Measurements from ENCODE around the gene POLDIP2. TPM values are rescaled to one million over a fixed set of nuclear protein-coding genes. Genes with fewer than 3 reads are reported as not detected.

The POLDIP2 gene
- total RNA-seq, 6 donors from 2014 or later, result 50.3 to 74.5 (median 60.0) TPM

DNA sequence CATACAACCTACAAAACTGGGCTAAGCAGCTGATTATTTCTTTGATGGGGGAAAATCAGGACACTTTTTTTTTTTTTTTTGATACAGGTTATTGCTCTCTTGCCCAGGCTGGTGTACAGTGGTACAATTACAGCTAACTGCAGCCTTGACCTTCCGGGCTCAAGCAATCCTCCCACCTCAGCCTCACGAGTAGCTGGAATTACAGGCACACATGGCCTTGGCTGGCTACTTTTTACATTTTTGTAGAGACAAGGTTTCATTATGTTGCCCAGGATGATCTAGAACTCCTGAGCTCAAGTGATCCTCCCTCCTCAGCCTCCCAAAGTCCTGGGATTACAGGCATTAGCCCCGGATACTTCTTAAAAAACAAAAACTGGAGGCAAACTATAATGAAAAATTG lies 58.9 kb downstream of the POLDIP2 start:
- H3K27me3 ChIP-seq, result no peaks in the 10 kb centered on the region
- H3K27ac ChIP-seq, result no peak overlapping the region
- TF ChIP-seq POLR2A (IDR thresholded peaks at IDR 0.05), result no peak
- TF ChIP-seq EP300 (IDR thresholded peaks at IDR 0.05), result no peak
- TF ChIP-seq, protein P1, sequence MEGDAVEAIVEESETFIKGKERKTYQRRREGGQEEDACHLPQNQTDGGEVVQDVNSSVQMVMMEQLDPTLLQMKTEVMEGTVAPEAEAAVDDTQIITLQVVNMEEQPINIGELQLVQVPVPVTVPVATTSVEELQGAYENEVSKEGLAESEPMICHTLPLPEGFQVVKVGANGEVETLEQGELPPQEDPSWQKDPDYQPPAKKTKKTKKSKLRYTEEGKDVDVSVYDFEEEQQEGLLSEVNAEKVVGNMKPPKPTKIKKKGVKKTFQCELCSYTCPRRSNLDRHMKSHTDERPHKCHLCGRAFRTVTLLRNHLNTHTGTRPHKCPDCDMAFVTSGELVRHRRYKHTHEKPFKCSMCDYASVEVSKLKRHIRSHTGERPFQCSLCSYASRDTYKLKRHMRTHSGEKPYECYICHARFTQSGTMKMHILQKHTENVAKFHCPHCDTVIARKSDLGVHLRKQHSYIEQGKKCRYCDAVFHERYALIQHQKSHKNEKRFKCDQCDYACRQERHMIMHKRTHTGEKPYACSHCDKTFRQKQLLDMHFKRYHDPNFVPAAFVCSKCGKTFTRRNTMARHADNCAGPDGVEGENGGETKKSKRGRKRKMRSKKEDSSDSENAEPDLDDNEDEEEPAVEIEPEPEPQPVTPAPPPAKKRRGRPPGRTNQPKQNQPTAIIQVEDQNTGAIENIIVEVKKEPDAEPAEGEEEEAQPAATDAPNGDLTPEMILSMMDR (IDR thresholded peaks at IDR 0.05), result no peak
- 86 to 88% methylated on average over 3 of the region's 3 CpGs for WGBS, 2 donors
- no peak for ATAC-seq (ENCODE audit: low FRiP score in 2 of 2)
- no peak overlapping the region for H3K4me3 ChIP-seq
- DNase-seq, result no peak
- H3K4me1 ChIP-seq, result no peaks in the 10 kb centered on the region
- H3K36me3 ChIP-seq, result no peaks in the 10 kb centered on the region
- no peaks in the 10 kb centered on the region for H3K9me3 ChIP-seq

Other genes starting within 250 kb of the POLDIP2 start
- gene TMEM97, start 38.3 kb downstream of the POLDIP2 start, total RNA-seq, result 10 to 100 TPM; 19.8 to 47.9 (median 37.6) TPM
- 10 to 100 TPM; 28.6 to 60.8 (median 44.3) TPM for gene IFT20, start 22.1 kb downstream of the POLDIP2 start, total RNA-seq
- gene TNFAIP1, start 21.8 kb downstream of the POLDIP2 start, total RNA-seq, result 10 to 100 TPM; 27.2 to 74.3 (median 46.4) TPM
- gene SEBOX, start 7.7 kb upstream of the POLDIP2 start, total RNA-seq, result not detected
- 1 to 10 TPM in 4 of 6 donors, under 1 TPM in 1, not detected in 1; 0.67 to 6.4 (median 2.3) TPM for gene VTN, start 12.8 kb upstream of the POLDIP2 start, total RNA-seq
- gene SARM1, start 14.2 kb upstream of the POLDIP2 start, total RNA-seq, result 10 to 100 TPM; 10.3 to 33.5 (median 13.9) TPM
- 10 to 100 TPM; 15.0 to 44.0 (median 19.8) TPM for gene SLC46A1, start 48.7 kb upstream of the POLDIP2 start, total RNA-seq
- under 1 TPM in 3 of 6 donors, not detected in 3; 0.10 to 0.61 (median 0.14) TPM for gene SLC13A2, start 116.1 kb upstream of the POLDIP2 start, total RNA-seq
- under 1 TPM in 2 of 6 donors, not detected in 4; 0.07 to 0.54 TPM for gene FOXN1, start 148.8 kb upstream of the POLDIP2 start, total RNA-seq
- 10 to 100 TPM; 17.0 to 43.0 (median 25.6) TPM for gene UNC119, start 195.1 kb upstream of the POLDIP2 start, total RNA-seq
- 10 to 100 TPM; 36.7 to 69.6 (median 58.1) TPM for gene PIGS, start 214.0 kb upstream of the POLDIP2 start, total RNA-seq
- 10 to 100 TPM in 5 of 6 donors, 1 to 10 TPM in 1; 6.3 to 19.2 (median 14.2) TPM for gene ALDOC, start 219.4 kb upstream of the POLDIP2 start, total RNA-seq
- gene SPAG5, start 241.5 kb upstream of the POLDIP2 start, total RNA-seq, result 10 to 100 TPM in 1 of 6 donors, 1 to 10 TPM in 5; 4.4 to 34.6 (median 7.4) TPM

Measured in upper lobe of left lung (tissue), 6 donors.